HG02885 (cell line): ENCODE data around the gene USP37.

ENCODE experiments used
- ATAC-seq: cut with Tn5 transposase; IDR thresholded peaks from one replicate; pipeline ENCODE4 v1.9.1; 2021; ENCODE audit warnings: mild to moderate bottlenecking; ENCODE audit not compliant: unreplicated experiment, poor library complexity

USP37 gene

GRCh38 chr2:218479595-218479994 is 88.6 kb downstream of the USP37 start:
- no peak for ATAC-seq

- no peak for ATAC-seq
Measured at GRCh38 chr2:218478544-218478943, 89.6 kb downstream of the USP37 start.

- no peak for ATAC-seq
Measured at GRCh38 chr2:218477247-218477646, 90.9 kb downstream of the USP37 start.

GRCh38 chr2:218476676-218477075 is 91.5 kb downstream of the USP37 start:
- no peak for ATAC-seq

GRCh38 chr2:218474527-218474926 is 93.6 kb downstream of the USP37 start:
- no peak for ATAC-seq

- ATAC-seq = no peak
Measured at GRCh38 chr2:218472988-218473387, 95.2 kb downstream of the USP37 start.

GRCh38 chr2:218471982-218472381 is 96.2 kb downstream of the USP37 start:
- no peak for ATAC-seq

- no peak for ATAC-seq
Measured at GRCh38 chr2:218471036-218471435, 97.1 kb downstream of the USP37 start.

- ATAC-seq = no peak
Measured at GRCh38 chr2:218470448-218470847, 97.7 kb downstream of the USP37 start.

- no peak for ATAC-seq
Measured at GRCh38 chr2:218465987-218466633, 102.0 kb downstream of the USP37 start.

- no peak for ATAC-seq
Measured at GRCh38 chr2:218458598-218458997, 109.6 kb downstream of the USP37 start.

- no peak for ATAC-seq
Measured at GRCh38 chr2:218456849-218457248, 111.3 kb downstream of the USP37 start.

GRCh38 chr2:218452079-218452478 is 116.1 kb downstream of the USP37 start:
- ATAC-seq = no peak

GRCh38 chr2:218448934-218449333 is 119.2 kb downstream of the USP37 start:
- no peak for ATAC-seq

GRCh38 chr2:218447072-218447471 is 121.1 kb downstream of the USP37 start:
- no peak for ATAC-seq

GRCh38 chr2:218446547-218446946 is 121.6 kb downstream of the USP37 start:
- no peak for ATAC-seq

- no peak for ATAC-seq
Measured at GRCh38 chr2:218445602-218446001, 122.5 kb downstream of the USP37 start.

GRCh38 chr2:218444692-218445357 is 123.3 kb downstream of the USP37 start:
- no peak for ATAC-seq

GRCh38 chr2:218438596-218438995 is 129.6 kb downstream of the USP37 start:
- ATAC-seq = no peak

- no peak for ATAC-seq
Measured at GRCh38 chr2:218437969-218438368, 130.2 kb downstream of the USP37 start.

GRCh38 chr2:218436992-218437391 is 131.2 kb downstream of the USP37 start:
- ATAC-seq = no peak
